Fibroblast of the aortic adventitia (primary cell): ENCODE data around the gene CPLX1. TPM values are rescaled to one million over a fixed set of nuclear protein-coding genes. Genes with fewer than 3 reads are reported as not detected.

Experiments used
- DNase-seq: peaks from one replicate; pipeline ENCODE4 v3.0.0-alpha.2; 2010; ENCODE audit warnings: low read depth
- H3K4me3 ChIP-seq: 2 replicates; pipeline ENCODE4 v1.5.1; 2011; ENCODE audit warnings: low read depth, mild to moderate bottlenecking, control low read depth, low read length, moderate library complexity
- total RNA-seq: library from RNA; depleted of rRNA; stranded (reverse); fragments of >200 nt; gene quantifications from 2 replicates; pipeline ENCODE4 v1.2.3, GENCODE V29; 2012; ENCODE audit warnings: low replicate concordance
- TF ChIP-seq, protein P1 (sequence below): IDR thresholded peaks from 2 replicates; pipeline ENCODE4 v1.5.1; 2011; ENCODE audit warnings: mild to moderate bottlenecking, low read length, control low read depth, inconsistent platforms; ENCODE audit not compliant: insufficient read depth

The CPLX1 gene
- total RNA-seq, 1 donor, result not detected

GRCh38 chr4:787561-787981, 38.4 kb downstream of the CPLX1 start:
- DNase-seq, result no peak
- no peak overlapping the region for H3K4me3 ChIP-seq
- TF ChIP-seq, protein P1, sequence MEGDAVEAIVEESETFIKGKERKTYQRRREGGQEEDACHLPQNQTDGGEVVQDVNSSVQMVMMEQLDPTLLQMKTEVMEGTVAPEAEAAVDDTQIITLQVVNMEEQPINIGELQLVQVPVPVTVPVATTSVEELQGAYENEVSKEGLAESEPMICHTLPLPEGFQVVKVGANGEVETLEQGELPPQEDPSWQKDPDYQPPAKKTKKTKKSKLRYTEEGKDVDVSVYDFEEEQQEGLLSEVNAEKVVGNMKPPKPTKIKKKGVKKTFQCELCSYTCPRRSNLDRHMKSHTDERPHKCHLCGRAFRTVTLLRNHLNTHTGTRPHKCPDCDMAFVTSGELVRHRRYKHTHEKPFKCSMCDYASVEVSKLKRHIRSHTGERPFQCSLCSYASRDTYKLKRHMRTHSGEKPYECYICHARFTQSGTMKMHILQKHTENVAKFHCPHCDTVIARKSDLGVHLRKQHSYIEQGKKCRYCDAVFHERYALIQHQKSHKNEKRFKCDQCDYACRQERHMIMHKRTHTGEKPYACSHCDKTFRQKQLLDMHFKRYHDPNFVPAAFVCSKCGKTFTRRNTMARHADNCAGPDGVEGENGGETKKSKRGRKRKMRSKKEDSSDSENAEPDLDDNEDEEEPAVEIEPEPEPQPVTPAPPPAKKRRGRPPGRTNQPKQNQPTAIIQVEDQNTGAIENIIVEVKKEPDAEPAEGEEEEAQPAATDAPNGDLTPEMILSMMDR, result no peak

DNA sequence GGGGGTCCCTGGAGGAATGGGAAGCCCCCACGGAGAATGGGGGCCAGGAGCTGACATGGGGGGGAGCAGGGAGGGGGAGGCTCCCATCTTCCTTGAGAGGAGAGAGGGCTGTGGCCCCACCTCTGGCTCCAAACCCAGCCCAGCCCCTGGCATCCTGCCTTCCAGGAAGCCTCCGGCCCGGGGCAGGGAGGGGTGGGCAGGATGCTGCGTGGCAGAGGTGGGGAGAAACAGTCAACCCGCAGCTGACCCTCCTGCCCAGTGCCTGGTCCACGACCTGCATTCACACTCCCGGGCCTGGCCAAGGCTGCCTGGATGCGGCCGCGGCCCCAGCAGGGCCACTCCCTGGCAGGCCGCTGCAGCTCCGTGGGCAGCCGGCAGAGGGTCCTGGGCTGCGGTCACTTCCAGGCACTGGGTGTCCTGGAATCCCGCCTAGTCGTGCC, 39.0 kb downstream of the CPLX1 start:
- TF ChIP-seq, protein P1, result no peak
- H3K4me3 ChIP-seq, result no peak overlapping the region
- no peak for DNase-seq

DNA sequence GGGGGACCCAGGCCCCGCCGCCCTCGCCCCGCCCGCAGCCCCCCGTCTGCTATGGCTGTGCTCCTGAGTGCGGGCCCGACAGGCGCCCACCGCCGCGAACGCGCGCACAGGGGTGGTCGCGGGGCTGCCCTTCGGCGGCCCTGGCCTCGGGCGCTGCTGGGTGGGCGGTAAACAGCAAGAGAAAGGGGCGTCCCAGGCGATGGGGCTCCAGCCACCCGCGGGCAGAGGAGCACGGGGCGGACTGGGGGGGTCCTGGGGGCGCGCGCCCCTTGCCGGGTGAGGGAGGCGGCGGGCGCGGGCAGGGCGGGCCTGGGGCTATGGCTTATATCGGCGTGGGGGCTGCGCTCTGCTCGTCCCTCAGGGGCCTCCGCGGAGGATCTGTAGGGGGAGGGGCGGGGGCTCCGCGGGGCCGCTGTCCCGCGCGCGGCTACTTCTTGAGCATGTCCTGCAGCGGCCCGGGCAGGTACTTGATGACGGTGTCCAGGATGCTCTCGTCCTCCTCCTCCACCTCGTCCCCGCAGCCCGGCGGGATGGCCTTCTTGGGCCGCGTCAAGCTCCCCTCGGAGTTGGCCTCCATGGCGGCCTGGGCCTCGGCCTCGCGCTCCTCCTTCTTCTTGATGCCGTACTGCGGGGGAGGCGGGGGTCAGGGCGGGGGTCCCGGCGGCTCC, 39.7 kb downstream of the CPLX1 start:
- TF ChIP-seq, protein P1, result no peak
- no peak overlapping the region for H3K4me3 ChIP-seq
- no peak for DNase-seq

DNA sequence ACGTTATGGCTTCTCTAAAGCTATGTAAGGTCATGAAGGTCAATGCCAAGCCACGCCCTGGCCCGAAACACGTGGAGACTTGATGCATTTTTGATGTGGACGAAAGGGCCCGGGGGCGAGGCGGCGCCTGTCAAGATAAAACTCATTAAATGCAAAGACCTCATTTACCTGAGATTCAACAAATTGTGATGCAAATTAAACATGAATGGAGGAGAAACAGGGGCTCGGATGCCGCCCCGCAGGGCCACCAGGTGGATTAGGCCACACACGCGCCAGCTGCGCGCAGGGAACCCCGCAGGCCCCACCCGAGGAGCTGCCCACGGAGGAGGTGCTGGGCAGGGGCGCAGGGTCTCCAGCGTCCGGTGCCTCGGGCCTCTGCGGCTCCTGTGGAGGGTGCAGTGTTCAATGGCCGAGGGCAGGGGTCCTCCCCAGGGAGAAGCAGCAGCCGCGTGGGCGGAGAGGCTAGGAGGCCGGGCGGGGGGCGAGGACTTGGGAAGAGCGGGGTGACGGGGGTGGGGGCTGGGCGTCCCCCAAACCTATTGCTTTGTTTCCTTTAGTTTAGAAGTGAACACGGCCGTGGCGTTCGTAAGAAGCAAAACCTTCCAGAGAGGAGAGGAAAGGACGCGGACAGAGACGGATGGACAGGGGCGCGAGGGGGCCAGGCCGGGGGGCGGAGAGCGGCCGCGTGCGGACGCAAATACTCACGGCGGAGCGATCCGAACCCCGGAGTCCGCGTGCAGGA, 40.4 kb downstream of the CPLX1 start:
- TF ChIP-seq, protein P1, result no peak
- no peak for DNase-seq
- no peak overlapping the region for H3K4me3 ChIP-seq

DNA sequence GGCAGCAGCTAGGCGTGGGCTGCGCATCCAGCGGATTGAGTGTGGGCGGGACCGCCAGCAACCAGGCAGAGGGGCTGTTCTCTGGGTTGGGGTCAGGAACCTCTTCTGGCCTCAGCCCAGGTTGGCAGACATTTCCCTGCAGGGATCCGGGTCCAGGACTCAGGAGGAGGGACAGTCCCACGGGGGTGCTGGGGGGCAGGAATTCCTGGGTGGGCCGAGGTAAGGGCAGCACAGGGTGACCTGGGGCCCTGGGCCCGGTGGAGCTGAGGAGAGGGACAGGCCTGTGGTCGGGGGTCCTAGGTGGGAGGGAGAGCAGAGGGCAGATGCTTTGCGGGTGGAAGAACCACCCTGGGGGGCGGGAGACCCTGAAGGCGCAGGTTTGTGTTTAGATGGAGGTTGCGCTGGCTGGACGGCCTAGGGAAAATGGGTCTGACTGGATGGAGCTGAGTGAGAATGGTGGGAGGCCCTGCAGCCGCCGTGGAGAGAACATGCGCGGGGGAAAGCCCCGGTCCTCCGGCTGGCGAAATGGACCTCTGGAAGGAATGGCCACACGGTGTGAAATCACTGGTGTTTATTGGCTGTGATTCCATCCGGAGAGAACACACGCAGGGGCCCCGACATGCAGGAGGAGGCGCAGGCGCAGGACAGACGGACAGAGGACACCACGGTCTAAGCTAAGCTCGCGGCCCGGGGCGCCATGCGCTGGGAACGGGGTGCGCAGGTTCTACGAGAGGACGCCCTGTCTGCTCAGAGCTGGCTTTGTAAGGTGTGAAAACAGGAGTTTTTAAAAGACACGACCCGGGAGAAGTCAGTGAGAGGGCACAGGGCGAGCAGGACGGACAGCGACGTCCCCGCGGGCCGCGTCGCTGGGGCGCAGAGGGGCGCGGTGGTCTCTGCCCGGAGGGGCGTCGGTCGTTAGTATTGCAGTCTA, 41.3 kb downstream of the CPLX1 start:
- no peak for DNase-seq
- TF ChIP-seq, protein P1, result no peak
- H3K4me3 ChIP-seq, result no peak overlapping the region

GRCh38 chr4:781493-782216, 44.3 kb downstream of the CPLX1 start:
- peak overlapping the region; percentile 89 for H3K4me3 ChIP-seq
- DNase-seq, result peak; percentile 98
- TF ChIP-seq, protein P1, result no peak
